Measurements from ENCODE around the gene RBP5.

RBP5 gene

DNA sequence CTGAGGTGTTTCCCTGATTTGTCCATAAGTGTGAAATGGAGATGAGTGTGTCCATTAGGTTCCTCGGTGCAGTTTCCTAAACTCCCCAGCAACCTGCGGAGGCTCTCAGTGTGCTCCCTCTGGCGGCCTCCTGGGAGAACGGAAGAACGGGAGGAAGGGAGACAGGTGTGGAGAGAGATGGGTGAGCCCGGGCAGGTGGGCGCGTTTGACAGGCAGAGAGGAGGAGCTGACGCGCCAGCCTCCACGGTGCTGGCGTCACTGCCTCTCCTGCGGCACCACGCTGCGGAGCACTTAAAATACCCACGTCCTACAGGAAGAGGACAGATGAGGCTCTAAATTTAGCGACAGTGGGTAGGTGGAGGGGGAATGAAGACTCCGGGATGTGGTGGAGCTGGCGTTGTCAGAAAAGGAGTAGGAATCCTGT is 34.0 kb upstream of the RBP5 start:
- Histone ChIP-seq H3K4me3 (replicated peaks; ENCODE audit: low read depth, low read length) (no peak overlapping the region), H3K36me3 (ENCODE audit: control insufficient read depth, insufficient read depth, low read length) (peaks cover under 1% of the 10 kb centered on the region), H3K27me3 (replicated peaks; ENCODE audit: control insufficient read depth, insufficient read depth, low read length) (no peaks in the 10 kb centered on the region; the same call in 1 of the 2 replicates)
- TF ChIP-seq, protein P1, sequence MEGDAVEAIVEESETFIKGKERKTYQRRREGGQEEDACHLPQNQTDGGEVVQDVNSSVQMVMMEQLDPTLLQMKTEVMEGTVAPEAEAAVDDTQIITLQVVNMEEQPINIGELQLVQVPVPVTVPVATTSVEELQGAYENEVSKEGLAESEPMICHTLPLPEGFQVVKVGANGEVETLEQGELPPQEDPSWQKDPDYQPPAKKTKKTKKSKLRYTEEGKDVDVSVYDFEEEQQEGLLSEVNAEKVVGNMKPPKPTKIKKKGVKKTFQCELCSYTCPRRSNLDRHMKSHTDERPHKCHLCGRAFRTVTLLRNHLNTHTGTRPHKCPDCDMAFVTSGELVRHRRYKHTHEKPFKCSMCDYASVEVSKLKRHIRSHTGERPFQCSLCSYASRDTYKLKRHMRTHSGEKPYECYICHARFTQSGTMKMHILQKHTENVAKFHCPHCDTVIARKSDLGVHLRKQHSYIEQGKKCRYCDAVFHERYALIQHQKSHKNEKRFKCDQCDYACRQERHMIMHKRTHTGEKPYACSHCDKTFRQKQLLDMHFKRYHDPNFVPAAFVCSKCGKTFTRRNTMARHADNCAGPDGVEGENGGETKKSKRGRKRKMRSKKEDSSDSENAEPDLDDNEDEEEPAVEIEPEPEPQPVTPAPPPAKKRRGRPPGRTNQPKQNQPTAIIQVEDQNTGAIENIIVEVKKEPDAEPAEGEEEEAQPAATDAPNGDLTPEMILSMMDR (IDR thresholded peaks at IDR 0.05; ENCODE audit: insufficient read depth, low read length, poor library complexity, severe bottlenecking) = peak; percentile 25
- DNase-seq (ENCODE audit: extremely low read depth, insufficient read length) = no peak

DNA sequence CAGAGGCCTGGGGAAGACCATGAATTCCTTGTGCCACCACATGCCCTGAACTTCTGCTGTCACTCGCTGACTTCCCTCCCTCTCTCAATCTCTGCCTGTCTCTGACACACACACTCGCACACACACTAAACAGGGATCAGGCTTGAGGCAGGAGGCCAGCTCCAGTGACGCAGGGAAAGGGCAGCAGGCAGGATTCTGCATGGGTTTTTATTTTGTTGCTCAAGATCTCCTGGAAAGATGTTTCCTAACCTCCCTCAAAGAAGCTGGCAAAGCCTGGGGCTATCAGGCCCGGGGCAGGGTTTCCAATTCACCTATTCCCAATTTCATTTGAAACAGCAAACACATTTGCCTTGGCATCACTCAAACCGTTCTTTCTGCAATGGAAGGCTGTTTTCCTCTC is 33.1 kb upstream of the RBP5 start:
- Histone ChIP-seq H3K4me3 (replicated peaks; ENCODE audit: low read depth, low read length) (no peak overlapping the region), H3K27me3 (replicated peaks; ENCODE audit: control insufficient read depth, insufficient read depth, low read length) (no peaks in the 10 kb centered on the region; the same call in 1 of the 2 replicates), H3K36me3 (ENCODE audit: control insufficient read depth, insufficient read depth, low read length) (peaks cover 1% of the 10 kb centered on the region)
- TF ChIP-seq, protein P1 (IDR thresholded peaks at IDR 0.05; ENCODE audit: insufficient read depth, low read length, poor library complexity, severe bottlenecking) = no peak
- DNase-seq (ENCODE audit: extremely low read depth, insufficient read length) = no peak

DNA sequence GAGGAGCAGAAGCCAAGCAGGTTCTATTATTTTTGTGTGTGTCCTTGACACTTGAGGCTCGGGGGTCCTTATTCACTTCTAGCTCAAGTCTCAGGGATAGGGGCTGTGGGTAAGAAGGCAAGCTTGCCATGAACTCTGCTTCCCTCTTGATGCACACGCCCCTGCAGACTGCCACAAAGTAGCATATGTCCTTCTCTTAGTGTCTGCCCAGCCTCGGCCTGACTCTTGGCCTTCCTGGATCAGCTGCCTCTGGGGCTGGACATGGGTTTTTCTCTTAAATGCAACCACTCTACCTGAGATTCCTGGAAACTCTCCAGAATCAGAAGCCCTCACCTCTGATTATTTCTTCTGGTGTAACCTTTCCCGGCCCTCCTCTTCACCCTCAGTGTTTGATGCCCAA is 32.6 kb upstream of the RBP5 start:
- Histone ChIP-seq H3K36me3 (ENCODE audit: control insufficient read depth, insufficient read depth, low read length) (peaks cover 5% of the 10 kb centered on the region), H3K27me3 (replicated peaks; ENCODE audit: control insufficient read depth, insufficient read depth, low read length) (no peaks in the 10 kb centered on the region; the same call in 1 of the 2 replicates), H3K4me3 (replicated peaks; ENCODE audit: low read depth, low read length) (no peak overlapping the region)
- no peak for DNase-seq (ENCODE audit: extremely low read depth, insufficient read length)
- TF ChIP-seq, protein P1 (IDR thresholded peaks at IDR 0.05; ENCODE audit: insufficient read depth, low read length, poor library complexity, severe bottlenecking) = no peak

DNA sequence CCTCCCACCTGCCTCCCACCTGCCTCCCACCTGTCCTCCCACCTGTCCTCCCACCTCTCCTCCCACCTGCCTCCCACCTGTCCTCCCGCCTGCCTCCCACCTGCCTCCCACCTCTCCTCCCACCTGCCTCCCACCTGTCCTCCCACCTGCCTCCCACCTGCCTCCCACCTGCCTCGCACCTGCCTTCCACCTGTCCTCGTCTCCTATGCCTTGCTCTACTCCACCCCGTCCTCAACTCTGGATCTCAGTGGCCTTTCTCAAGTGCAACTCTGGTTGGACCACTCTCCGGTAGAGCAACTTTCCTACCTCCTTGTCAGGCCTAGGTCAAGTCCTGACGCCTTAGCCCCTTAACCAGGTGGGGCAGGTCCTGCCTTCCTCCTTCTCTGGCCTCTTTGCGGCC is 31.5 kb upstream of the RBP5 start:
- Histone ChIP-seq H3K36me3 (ENCODE audit: control insufficient read depth, insufficient read depth, low read length) (peaks cover 5% of the 10 kb centered on the region), H3K27me3 (replicated peaks; ENCODE audit: control insufficient read depth, insufficient read depth, low read length) (no peaks in the 10 kb centered on the region; the same call in 1 of the 2 replicates), H3K4me3 (replicated peaks; ENCODE audit: low read depth, low read length) (no peak overlapping the region)
- TF ChIP-seq, protein P1 (IDR thresholded peaks at IDR 0.05; ENCODE audit: insufficient read depth, low read length, poor library complexity, severe bottlenecking) = no peak
- DNase-seq (ENCODE audit: extremely low read depth, insufficient read length) = no peak

DNA sequence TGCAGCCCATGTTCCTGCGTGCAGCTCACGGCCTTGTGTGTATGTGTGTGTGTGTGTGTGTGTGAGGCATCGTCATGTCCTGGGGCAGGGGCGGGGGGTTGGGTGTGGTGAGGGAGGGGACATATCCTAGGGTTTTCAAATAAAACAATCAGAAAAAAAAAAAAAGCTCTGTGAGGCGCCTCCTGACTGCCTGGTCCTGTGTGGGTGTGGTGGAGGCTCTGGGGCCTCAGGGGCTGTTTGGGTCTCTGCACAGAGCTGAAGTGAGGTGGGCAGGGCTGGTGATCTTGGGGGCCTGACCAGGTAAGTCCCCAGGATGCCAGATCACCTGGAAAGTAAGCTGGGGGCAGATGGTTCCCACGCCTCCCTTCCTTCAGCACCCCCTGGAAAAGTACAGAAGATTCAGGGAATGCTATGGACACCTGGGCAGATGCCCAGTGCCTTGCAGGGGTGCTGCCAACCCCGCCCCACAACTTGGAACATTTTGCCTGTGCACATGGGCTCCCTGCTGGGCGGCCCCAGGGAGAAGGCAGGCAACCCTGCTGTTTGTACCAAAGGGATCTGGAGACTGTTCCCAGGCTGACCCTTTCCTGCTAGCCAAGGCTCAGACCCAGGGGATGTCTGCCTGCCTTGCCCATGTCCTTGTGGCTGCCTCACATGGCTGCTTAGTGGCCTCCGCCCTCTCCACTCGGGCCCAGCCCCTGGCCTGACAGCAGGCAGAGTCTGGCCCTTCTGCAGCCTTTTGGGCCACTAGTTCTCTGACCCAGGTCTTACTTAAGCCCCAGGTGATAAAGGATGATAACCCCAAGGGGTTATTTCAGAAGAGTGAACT is 30.3 kb upstream of the RBP5 start:
- Histone ChIP-seq H3K27me3 (replicated peaks; ENCODE audit: control insufficient read depth, insufficient read depth, low read length) (no peaks in the 10 kb centered on the region; the same call in 1 of the 2 replicates), H3K36me3 (ENCODE audit: control insufficient read depth, insufficient read depth, low read length) (peaks cover 5% of the 10 kb centered on the region), H3K4me3 (replicated peaks; ENCODE audit: low read depth, low read length) (no peak overlapping the region)
- TF ChIP-seq, protein P1 (IDR thresholded peaks at IDR 0.05; ENCODE audit: insufficient read depth, low read length, poor library complexity, severe bottlenecking) = no peak
- no peak for DNase-seq (ENCODE audit: extremely low read depth, insufficient read length)
